IPS-11a (cell line): Measurements from ENCODE around the gene SP8.

Experiments used
- H3K4me3 ChIP-seq: one replicate; pipeline ENCODE4 v1.5.1; 2013; ENCODE audit warnings: low read depth, low read length, control low read depth

Gene SP8

GRCh38 chr7:20795361-20795760 is 8.7 kb upstream of the SP8 start:
- H3K4me3 ChIP-seq, result no peak overlapping the region

GRCh38 chr7:20794676-20795075 is 8.0 kb upstream of the SP8 start:
- no peak overlapping the region for H3K4me3 ChIP-seq

- no peak overlapping the region for H3K4me3 ChIP-seq
Observed at GRCh38 chr7:20793694-20794394, 7.2 kb upstream of the SP8 start.

- no peak overlapping the region for H3K4me3 ChIP-seq
Observed at GRCh38 chr7:20793248-20793647, 6.6 kb upstream of the SP8 start.

- H3K4me3 ChIP-seq, result peak overlapping the region; percentile 17
Observed at GRCh38 chr7:20791538-20792434, 5.1 kb upstream of the SP8 start.

- H3K4me3 ChIP-seq, result no peak overlapping the region
Observed at GRCh38 chr7:20790375-20790774, 3.7 kb upstream of the SP8 start.

GRCh38 chr7:20788420-20788990 is 1.8 kb upstream of the SP8 start:
- no peak overlapping the region for H3K4me3 ChIP-seq

GRCh38 chr7:20787660-20788419 is 1.2 kb upstream of the SP8 start:
- peak overlapping the region; percentile 89 for H3K4me3 ChIP-seq

- H3K4me3 ChIP-seq, result peak overlapping the region; percentile 89
Observed at GRCh38 chr7:20786421-20786778, 286 bp downstream of the SP8 start.

GRCh38 chr7:20786049-20786412 is 655 bp downstream of the SP8 start:
- H3K4me3 ChIP-seq, result peak overlapping the region; percentile 89

GRCh38 chr7:20785157-20786048 is 1.3 kb downstream of the SP8 start:
- peak overlapping the region; percentile 89 for H3K4me3 ChIP-seq

- H3K4me3 ChIP-seq, result peak overlapping the region; percentile 89
Observed at GRCh38 chr7:20784388-20785156, 2.1 kb downstream of the SP8 start.

- peak overlapping the region; percentile 35 for H3K4me3 ChIP-seq
Observed at GRCh38 chr7:20783700-20784387, 2.8 kb downstream of the SP8 start.

GRCh38 chr7:20783125-20783699 is 3.5 kb downstream of the SP8 start:
- peak overlapping the region; percentile 35 for H3K4me3 ChIP-seq

- no peak overlapping the region for H3K4me3 ChIP-seq
Observed at GRCh38 chr7:20779041-20779440, 7.6 kb downstream of the SP8 start.

GRCh38 chr7:20778063-20778721 is 8.5 kb downstream of the SP8 start:
- H3K4me3 ChIP-seq, result peak overlapping the region; percentile 36

- H3K4me3 ChIP-seq, result peak overlapping the region; percentile 36
Observed at GRCh38 chr7:20777377-20778062, 9.2 kb downstream of the SP8 start.
